GM21367 (cell line): Measurements from ENCODE around the gene RPL22.

Source experiments
- ATAC-seq: cut with Tn5 transposase; IDR thresholded peaks from one replicate; pipeline ENCODE4 v1.9.1; 2021; ENCODE audit not compliant: unreplicated experiment

RPL22 gene

DNA sequence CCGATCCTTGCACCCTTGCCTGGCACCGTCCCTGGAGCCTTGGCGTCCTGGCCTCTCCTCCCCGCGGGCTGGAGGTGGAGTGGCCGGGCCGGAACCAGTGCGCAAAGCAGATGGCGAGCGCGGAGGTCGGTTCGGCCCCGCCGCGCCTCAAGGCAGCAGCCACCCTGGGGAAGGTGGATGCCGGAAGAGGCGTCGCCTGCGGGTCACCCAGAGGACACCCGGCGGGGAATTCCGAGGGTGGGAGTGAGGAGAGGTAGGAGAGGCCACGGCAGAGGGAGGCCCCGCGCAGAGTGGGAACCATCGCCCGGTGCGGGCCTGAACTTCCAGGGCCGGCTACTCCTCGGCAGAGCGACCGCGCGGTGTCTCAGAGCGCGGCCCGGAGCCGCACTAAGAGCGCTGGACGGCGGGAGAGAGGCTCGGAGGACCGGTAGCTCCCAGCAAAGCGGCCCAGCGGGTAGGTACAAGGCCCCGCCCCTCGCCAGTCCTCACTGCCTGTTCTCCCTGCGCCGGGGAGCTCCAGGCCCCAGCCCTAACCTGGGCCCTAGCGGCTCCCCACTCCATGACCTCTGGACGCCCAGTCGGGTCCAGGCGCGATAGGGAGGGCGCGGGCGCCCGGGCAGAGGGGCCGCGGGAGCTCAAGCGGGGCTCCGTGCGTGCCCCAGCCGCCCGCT is 6.6 kb upstream of the RPL22 start, which contains the start of gene RNF207:
Gene RNF207, plus strand, starts transcription at position 271 of the 671 bp plus-strand sequence. CDS start 417 bp downstream, outside the sequence.
- ATAC-seq: no peak

DNA sequence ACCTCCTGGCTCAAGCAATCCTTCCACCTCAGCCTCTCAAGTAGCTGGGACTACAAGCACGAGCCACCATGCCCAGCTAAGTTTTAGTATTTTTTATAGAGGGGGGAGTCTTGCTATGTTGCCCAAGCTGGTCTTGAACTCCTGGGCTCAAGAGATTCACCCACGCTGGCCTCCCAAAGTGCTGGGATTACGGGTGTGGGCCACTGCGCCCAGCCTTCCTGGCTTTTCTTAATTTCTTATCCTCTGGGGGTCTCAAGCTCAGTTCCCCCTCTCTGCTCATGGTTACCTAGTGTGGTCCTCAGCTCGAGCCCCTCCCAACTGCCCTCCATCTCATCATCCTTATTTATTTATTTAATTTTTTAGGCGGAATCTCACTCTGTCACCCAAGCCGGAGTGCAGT is 2.9 kb upstream of the RPL22 start:
- no peak for ATAC-seq

DNA sequence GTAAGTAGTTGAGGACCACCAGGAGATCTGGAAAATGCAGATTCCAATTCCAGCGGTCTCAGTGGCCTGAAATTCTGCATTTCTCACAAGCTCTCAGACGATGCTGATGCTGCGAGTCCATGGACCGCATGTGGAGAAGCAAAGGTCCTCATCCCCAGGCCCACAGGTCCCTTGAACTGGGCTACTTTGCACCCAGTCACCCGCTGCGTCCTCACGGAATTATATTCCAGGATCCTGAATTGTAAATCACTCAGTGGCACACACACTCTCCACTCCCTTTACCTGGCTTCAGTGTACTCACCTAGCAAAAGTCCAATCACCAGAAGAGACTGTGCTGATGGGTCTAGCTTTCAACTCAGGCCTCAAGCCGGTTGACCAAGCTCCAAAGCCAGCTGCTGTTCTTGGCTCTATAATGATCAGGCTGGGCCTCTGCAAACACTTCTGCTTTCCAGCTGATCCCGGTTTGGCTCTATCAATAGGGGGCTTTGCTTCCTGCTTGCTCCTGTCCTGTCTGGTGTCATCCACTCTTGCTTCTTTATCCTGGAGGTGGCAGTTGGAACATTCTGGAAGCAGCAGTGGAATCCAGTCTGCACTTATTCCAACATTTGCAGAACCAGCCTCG is 904 bp upstream of the RPL22 start:
- ATAC-seq: no peak

DNA sequence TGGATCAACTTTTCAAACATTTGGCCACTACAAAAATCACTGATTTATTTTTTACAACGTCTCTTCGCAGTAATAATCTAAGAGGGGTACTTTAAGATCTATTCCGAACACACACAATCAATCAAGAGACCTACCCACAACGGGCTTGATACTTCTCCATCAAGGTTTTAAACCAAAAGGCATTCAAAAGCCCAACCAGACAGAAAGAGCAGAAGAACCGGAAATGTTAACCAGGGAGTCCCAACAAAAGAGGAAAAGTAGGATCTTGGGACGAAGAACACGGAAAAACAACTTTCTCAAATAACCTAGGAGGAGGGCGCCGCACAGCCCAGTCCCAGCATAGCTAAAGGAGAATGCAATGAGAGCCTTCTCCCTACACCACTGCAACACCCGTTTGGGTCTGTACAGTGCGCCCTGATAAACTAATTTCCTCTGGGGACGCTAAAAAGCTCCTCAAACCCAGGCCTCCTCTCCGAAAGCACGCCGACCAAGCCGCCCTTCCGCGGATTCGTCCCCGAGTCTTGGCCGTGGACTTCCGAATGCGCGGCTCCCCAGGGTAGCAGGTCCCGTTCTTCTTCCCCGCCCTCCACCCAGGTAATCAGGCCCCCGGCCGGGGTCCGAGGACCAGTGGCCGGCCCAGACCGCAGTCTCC is 623 bp downstream of the RPL22 start:
- no peak for ATAC-seq

DNA sequence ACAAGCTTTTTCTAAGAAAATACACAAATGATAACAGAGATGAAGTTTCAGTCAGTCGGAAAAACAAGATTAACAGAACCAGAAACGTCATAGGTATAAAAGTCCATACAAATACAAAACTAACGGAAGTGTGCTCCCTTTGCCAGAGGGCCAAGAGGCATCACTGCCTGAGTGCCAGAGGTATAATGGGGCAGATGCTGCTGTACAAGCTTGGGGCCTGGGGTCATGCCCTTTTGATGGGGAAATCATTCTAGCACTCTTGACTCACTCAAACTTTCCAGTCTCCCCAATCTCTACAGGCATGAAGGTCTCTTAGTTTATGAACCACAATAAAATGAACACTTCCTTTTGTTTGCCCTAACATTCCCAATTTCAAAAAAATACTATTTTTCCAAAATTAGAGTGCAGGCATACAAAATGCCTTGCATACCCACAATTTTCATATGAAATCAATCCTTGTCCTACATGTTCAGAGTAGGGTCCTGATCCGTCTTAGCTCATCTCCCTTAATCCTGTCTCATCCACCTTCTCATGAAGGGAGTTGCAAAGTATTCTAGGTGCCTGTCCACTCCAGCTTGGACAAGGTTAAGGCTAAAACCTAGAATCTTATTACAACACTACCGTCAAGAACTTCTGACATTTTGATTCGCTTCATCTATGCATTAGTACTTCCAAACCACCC is 1.5 kb downstream of the RPL22 start:
- no peak for ATAC-seq

DNA sequence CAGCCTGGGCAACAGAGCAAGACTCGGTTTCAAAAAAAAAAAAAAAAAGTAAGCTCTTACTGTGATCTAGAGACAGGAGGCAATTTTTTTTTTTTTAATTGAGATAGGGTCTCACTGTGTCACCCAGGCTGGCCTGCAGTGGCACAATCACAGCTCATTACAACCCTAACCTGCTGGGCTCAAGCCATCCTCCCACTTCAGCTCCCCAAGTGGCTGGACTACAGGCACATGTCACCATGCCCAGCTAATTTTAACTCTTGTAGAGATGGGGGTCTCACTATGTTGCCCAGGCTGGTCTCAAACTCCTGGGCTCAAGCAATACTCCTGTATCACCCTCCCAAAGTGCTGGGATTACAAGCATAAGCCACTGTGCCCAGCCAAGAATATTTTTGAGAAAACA is 7.4 kb downstream of the RPL22 start:
- ATAC-seq: no peak

DNA sequence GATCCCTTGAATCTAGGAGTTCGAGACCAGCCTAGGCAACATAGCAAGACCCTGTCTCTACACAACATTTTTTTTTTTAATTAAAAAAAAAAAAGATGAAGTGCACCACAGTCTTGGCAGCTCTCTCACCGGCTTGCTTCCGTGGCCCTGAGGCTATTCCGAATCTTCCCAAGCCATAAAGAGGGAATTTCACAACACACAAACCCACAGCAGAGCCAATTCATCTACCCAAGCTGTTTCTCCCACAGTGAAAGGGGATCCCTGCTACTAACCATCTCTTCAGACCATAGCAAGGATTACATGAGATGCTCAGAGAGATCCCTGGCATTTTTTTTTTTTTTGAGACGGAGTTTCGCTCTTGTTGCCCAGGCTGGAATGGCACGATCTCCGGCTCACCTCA is 10.9 kb downstream of the RPL22 start:
- ATAC-seq: no peak

DNA sequence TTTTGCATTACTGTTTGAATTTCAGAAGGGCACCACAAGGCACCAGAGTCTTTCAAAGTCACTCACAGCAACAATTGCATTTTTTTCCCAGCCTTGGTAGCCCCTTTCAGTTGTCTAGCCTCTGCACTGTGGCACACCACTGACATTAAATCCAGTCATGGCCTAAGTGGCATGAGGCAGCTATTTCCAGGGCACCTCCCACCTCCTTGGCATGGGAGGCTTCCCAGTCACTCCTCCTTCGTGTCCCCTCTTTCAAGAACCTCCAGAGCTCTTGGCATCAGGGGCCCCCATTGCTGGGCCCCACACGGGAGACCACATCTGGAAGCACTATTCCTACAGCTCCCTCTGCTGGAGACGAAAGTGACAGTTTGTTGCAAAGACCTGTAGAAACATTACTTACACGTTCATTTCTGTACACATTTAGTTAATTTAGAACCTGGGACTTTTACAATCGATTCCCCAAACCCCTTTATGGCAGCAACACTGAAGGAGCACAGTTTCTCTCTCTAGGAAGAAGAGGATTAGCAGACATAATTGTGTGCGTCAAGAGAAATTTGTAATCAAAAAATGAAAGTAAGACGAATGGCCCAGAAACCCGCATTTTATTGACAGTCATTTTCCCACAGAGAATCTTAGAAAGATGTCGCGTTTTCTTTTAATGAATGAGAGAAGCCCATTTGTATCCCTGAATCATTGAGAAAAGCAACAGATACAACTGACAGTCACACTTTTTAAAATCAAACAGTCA is 13.6 kb downstream of the RPL22 start:
- no peak for ATAC-seq

DNA sequence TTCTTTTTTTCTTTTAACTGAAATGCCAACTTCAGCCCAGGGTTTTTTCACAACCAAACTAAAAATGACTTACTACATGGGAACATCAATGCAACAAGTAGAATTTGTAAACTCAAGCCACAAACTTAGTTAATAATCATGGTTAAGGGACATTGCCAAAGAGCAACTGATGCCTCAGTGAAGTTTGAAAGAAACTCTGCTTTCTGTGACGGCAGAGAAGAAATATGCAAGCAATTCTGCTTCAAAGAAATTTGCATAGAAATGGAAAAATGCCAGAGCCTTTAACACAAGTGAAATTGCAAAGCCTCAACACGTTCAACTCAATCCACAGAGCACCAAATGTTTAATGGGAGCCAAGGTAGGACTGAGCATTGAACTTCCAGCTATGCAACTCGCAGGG is 14.2 kb downstream of the RPL22 start:
- no peak for ATAC-seq

DNA sequence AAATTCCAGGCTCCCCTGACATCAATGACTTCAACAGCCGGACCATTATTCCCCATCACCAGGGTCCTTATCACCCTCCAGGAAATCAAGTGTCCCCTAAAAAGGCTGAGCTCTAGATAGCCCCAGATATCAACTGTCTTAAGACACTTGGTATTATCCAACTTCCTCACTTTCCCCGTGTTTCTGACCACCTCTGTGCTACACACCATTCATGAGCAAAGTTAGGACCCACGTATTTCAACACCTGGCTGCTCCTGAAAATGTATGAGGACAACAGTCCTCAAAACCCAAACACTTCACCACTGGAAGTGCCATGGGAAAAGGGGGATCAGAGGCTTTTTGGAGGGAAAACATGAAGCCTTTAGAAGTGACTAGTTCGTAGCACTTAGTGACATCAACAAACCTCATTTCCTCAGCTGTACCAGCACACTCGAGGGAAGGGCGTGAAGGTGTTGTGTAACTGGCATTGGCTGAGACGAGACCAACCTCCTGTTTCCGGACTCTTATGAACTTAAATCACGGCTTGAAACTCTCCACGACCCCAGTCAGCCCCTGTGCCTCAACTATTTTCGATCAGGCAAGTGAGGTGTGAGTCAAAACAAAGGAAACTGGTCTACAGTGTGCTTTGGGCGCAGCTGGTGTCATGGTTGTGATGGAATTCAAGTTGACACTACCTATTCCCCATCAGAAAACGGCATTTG is 15.2 kb downstream of the RPL22 start:
- ATAC-seq: no peak

DNA sequence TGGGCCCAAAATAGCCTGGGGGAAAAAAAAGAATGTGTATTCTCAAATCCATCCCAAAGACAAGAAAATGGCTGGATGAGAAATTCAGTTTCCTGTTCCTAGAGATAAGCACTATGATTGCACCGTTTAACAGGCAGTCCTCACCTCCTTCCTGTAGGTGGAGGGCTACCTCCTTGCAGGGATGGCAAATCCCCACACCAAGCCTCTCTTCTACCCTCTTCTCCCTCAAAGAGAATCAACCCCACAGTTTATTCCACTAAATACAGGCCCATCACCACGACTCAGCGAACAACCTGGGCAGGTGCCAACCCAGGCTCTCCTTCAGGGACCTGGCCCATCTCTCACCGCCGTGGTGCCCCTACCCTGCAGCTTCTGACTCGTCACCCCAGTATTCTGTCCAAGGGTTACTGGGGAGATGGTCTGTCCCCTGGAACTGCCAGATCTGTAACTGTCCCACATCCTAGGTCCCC is 15.8 kb downstream of the RPL22 start:
- no peak for ATAC-seq

DNA sequence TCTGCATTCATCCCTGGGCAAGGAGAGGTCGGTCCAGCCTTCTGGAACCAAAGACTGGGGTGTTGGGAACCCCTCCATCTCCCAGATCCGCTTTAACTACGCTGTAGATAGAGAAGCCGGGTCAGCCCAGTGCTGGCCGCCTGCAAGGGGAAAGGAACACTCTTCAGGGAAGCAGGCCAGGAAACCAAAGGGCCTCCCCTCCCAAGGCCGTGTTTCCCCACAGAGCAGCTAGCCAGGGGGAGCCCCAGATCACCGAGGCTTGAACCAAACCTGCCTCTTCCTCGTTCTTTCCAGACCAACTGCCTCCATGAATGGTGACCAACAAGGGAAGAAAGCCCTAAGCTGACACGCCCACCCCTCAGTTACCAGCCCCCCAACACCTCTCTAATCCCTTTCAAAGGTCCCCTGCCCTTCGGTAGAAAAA is 18.0 kb downstream of the RPL22 start:
- ATAC-seq: no peak

DNA sequence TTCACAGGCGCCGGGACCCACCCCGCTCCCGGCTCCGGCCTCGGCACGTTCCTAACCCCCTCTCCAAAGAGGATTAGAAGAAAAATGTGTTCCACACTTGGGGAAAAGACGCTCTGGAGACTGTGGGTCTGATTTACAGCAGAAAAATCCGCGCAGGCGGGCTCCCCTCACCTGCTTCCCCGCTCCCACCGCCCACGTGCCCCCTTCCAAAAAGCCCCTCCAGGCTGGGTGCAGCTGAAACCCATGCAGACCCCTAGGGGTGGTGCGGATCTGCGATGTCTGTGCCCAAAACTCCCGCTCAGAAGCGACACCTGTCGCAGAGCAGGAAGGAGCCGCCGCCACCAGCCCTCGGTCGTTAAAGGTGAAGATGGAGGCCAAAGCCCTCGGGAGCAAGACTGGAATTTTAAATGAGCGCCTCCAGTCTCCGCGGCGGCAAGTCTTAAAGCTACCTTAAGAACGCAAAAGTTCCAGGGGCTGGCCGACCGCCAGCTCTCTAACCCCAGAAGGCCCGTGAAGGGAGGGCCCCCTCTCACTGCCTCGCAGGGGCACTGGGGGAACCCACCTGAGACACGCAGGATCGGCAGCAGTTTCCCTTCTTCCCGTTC is 18.6 kb downstream of the RPL22 start:
- ATAC-seq: no peak

DNA sequence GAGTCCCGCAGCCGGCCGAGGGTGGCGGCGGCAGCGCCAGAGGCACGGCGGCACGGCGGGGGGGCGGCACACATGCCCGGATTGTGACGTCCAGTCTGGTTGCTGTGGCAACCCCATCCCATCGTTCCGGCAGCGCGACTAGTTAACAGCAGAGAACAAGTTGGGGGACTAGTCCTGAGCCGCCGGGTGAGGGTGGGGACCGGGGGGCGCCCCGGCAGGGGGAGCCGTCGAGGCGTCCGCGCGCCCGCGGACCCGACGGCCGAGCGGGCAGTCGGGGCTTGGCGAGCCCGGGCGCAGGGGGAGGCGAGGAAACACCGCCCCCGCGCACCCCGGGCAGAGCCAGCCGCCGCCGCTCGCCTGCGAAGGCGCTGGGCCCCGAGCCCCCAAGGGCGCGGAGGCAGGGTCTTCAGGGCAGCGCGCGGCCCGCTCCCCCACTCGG is 19.1 kb downstream of the RPL22 start, which contains the start of gene CHD5:
Gene CHD5, minus strand, starts transcription at position 54 of the 439 bp plus-strand sequence. CDS start 298 bp downstream, outside the sequence.
- no peak for ATAC-seq

DNA sequence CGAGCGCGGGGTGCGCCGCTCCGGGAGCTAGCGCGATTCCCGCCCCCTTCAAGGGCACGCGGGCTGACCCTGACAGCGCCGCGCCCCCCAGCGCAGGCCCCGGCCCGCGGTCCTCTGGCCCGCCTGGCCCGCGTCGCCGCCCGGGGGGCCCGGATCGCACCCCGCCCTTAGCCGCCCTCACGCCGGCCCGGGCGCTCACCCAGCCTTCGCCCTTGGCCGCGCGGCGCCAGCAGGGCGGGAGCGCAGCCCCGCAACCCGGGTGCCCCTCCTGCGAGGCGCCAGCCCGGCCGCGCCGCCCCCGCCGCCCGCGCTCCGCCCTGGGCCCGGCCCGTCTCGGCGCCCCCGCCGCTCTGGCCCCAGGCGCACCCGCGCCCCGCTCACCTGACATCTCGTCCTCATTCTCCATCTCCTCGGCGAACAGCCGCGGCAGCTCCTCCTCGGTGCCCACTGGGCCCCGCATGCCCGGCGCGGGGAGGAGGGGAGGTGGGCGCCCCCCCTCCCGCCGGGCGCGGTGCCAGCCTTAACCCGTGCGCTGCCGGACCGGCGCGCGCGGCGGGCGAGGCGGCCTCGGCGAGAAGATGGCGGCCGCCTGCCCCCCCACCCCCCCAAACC is 19.7 kb downstream of the RPL22 start:
- ATAC-seq: no peak

DNA sequence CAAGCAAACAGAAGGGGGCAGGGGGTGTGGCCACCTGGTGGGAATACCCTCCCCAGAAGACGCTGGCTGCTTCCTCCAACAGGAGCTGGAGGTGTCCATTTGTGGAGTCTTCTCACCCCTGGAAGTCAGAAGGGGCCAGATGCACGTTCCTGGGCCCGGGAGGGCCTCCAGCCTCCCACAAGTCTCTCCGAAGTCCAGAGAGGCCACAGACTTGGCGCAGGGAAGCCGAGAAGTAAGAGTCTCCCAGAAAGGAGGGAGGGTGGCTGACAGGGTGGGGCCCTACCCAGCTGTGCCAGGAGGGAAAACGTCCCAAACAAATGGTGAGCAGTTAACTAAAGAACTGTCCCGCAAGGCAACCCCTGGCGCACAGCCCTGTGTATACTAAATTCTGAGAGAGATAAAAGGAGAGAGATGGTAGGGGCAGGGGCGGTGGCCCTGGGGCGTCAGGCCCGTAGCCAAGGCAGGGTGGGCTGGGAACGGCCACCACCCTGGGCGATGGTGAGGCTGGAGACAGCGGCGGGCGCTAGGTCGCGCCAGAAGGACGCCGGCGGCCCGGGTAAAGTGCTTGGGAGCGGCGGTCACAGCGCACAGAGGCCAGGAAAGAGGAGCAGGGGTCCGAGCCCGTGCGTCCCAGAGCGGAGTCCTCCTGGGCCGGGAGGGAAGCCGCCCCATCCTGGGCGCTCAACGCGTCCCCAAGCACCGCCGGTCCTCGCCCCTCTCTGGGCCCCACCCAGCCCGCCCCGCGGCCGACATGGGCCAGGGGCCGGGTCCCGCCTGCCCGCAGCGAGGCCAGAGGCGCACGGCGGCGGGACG is 20.4 kb downstream of the RPL22 start:
- ATAC-seq: no peak

DNA sequence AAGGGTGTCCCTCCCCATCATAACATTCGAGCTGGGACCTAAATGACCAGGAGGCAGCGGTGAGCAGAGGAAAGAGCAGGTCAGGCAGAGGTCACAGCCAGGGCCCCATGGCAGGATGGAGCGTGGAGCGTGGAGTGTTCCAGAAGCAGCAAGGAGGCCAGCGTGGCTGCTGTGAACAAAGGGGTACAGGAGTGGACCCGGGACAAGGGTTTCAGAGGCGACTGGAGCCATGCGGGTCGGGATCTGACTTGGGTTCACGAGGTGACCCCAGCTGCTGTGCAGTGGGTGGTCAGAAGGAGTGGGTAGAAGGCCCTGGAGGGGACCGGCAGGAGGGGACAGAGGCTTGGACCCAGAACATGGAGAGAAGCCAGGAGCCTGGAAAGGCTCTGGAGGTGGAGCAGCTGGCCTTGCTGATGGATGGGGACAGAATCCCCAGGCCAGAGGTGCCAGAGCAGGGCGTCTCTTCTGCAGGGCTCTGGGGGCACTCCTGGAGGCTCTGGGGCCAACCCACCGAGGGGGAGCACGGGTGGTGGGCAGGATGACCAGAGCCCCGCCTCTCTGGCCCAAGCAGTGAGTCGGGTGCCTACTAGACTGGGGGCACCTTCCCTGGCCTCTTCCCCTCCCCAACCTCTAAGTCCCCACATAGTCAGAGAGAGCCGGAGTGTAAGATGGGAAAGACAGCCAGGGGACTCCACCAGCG is 21.6 kb downstream of the RPL22 start:
- ATAC-seq: no peak

DNA sequence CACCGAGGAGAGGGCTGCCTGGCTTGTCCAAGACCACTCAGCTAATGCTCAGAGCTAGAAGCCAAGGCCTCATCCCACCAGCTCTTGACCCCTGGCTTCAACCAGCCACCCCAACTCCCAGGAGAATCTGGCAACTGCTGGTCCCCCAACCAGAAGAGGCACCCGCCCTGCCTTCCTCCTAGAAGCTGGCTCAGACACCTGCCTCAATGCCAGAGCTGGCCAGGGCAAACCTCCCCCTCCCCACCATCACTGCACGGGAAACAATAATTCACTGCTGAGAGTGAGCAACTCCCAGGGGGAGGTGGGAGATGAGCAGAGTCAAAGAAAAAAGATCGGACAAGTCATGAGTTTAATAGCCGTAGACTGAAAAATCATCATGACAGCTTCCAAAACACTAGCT is 22.6 kb downstream of the RPL22 start:
- no peak for ATAC-seq
